Central memory CD8-positive, alpha-beta T cell (primary cell): Measurements from ENCODE around the gene USP40.

Source experiments
- ATAC-seq: fragments of 150-1000 bp; cut with Tn5 transposase; replicated peaks from 2 replicates; pipeline ENCODE4 v1.10.0; 2022; ENCODE audit warnings: mild to moderate bottlenecking, moderate FRiP score, moderate number of reproducible peaks; ENCODE audit not compliant: poor library complexity, severe bottlenecking; ENCODE audit errors: extremely low read depth
- DNase-seq, 2 donors: peaks; one replicate each; pipeline ENCODE4 v3.0.0; 2021; ENCODE audit warnings: low spot score in 2 of 2
- H3K27ac Mint-ChIP-seq: one replicate; pipeline ENCODE4 v1.8.0; 2022; ENCODE audit warnings: low read depth, mild to moderate bottlenecking, moderate library complexity, mixed read lengths
- H3K27me3 Mint-ChIP-seq: one replicate; pipeline ENCODE4 v1.8.0; 2022; ENCODE audit warnings: mixed read lengths
- H3K36me3 Mint-ChIP-seq: one replicate; pipeline ENCODE4 v1.8.0; 2022; ENCODE audit warnings: mild to moderate bottlenecking, moderate library complexity, mixed read lengths; ENCODE audit not compliant: insufficient read depth
- H3K4me1 Mint-ChIP-seq: one replicate; pipeline ENCODE4 v1.8.0; 2022; ENCODE audit warnings: mixed read lengths
- H3K4me3 Mint-ChIP-seq: one replicate; pipeline ENCODE4 v1.8.0; 2022; ENCODE audit warnings: mild to moderate bottlenecking, moderate library complexity, mixed read lengths
- H3K9me3 Mint-ChIP-seq: one replicate; pipeline ENCODE4 v1.8.0; 2022; ENCODE audit warnings: mixed read lengths

USP40 gene

GRCh38 chr2:233447506-233448219 lies 118.9 kb downstream of the USP40 start:
- Mint-ChIP-seq H3K4me3 (no peak overlapping the region), H3K4me1 (peaks cover 26% of the 10 kb centered on the region), H3K27ac (peak overlapping the region; percentile 29), H3K36me3 (peaks cover 58% of the 10 kb centered on the region), H3K9me3 (no peaks in the 10 kb centered on the region), H3K27me3 (no peaks in the 10 kb centered on the region)
- DNase-seq (no peak), ATAC-seq (no peak)

GRCh38 chr2:233446606-233447305 lies 119.8 kb downstream of the USP40 start:
- Mint-ChIP-seq H3K4me1 (peaks cover 26% of the 10 kb centered on the region), H3K9me3 (no peaks in the 10 kb centered on the region), H3K4me3 (no peak overlapping the region), H3K27me3 (no peaks in the 10 kb centered on the region), H3K27ac (no peak overlapping the region), H3K36me3 (peaks cover 54% of the 10 kb centered on the region)
- no peak for DNase-seq
- no peak for ATAC-seq

GRCh38 chr2:233446121-233446520 lies 120.5 kb downstream of the USP40 start:
- ATAC-seq: no peak
- no peak overlapping the region for H3K27ac Mint-ChIP-seq
- H3K4me1 Mint-ChIP-seq: peaks cover 28% of the 10 kb centered on the region
- H3K9me3 Mint-ChIP-seq: no peaks in the 10 kb centered on the region
- no peaks in the 10 kb centered on the region for H3K27me3 Mint-ChIP-seq
- H3K36me3 Mint-ChIP-seq: peaks cover 52% of the 10 kb centered on the region
- DNase-seq: no peak
- H3K4me3 Mint-ChIP-seq: no peak overlapping the region

GRCh38 chr2:233445152-233445830 lies 121.3 kb downstream of the USP40 start:
- peaks cover 48% of the 10 kb centered on the region for H3K36me3 Mint-ChIP-seq

GRCh38 chr2:233444501-233444900 lies 122.1 kb downstream of the USP40 start:
- ATAC-seq: no peak
- no peak overlapping the region for H3K4me3 Mint-ChIP-seq
- H3K9me3 Mint-ChIP-seq: no peaks in the 10 kb centered on the region

More at GRCh38 chr2:233445152-233445830, 121.3 kb downstream of the USP40 start:
- H3K9me3 Mint-ChIP-seq: no peaks in the 10 kb centered on the region
- H3K27ac Mint-ChIP-seq: no peak overlapping the region
- no peak overlapping the region for H3K4me3 Mint-ChIP-seq
- H3K27me3 Mint-ChIP-seq: no peaks in the 10 kb centered on the region
- DNase-seq (no peak), ATAC-seq (no peak)
- peaks cover 33% of the 10 kb centered on the region for H3K4me1 Mint-ChIP-seq

GRCh38 chr2:233443511-233444183 lies 122.9 kb downstream of the USP40 start:
- Mint-ChIP-seq H3K4me1 (peaks cover 33% of the 10 kb centered on the region), H3K27ac (peak overlapping the region; percentile 44), H3K36me3 (peaks cover 45% of the 10 kb centered on the region), H3K4me3 (no peak overlapping the region), H3K9me3 (no peaks in the 10 kb centered on the region), H3K27me3 (no peaks in the 10 kb centered on the region)
- ATAC-seq (peak; percentile 77), DNase-seq (peak; percentile 71 to 74)

More at GRCh38 chr2:233444501-233444900, 122.1 kb downstream of the USP40 start:
- Mint-ChIP-seq H3K27ac (peak overlapping the region; percentile 44), H3K27me3 (no peaks in the 10 kb centered on the region), H3K4me1 (peaks cover 33% of the 10 kb centered on the region), H3K36me3 (peaks cover 44% of the 10 kb centered on the region)
- no peak for DNase-seq

- Mint-ChIP-seq H3K36me3 (peaks cover 36% of the 10 kb centered on the region), H3K4me1 (peaks cover 29% of the 10 kb centered on the region), H3K27me3 (no peaks in the 10 kb centered on the region), H3K4me3 (no peak overlapping the region), H3K27ac (no peak overlapping the region), H3K9me3 (no peaks in the 10 kb centered on the region)
- ATAC-seq: no peak
- DNase-seq: no peak
Observed at GRCh38 chr2:233442028-233442310, 124.6 kb downstream of the USP40 start.

GRCh38 chr2:233441161-233442027 lies 125.2 kb downstream of the USP40 start:
- no peak overlapping the region for H3K4me3 Mint-ChIP-seq
- peak overlapping the region; percentile 68 for H3K27ac Mint-ChIP-seq
- H3K36me3 Mint-ChIP-seq: peaks cover 38% of the 10 kb centered on the region
- H3K27me3 Mint-ChIP-seq: no peaks in the 10 kb centered on the region
- H3K9me3 Mint-ChIP-seq: no peaks in the 10 kb centered on the region
- no peak for DNase-seq
- ATAC-seq: no peak
- peaks cover 29% of the 10 kb centered on the region for H3K4me1 Mint-ChIP-seq

GRCh38 chr2:233440714-233441113 lies 125.9 kb downstream of the USP40 start:
- no peaks in the 10 kb centered on the region for H3K9me3 Mint-ChIP-seq
- H3K27me3 Mint-ChIP-seq: no peaks in the 10 kb centered on the region
- DNase-seq: no peak
- peaks cover 33% of the 10 kb centered on the region for H3K36me3 Mint-ChIP-seq
- no peak for ATAC-seq
- peak overlapping the region; percentile 68 for H3K27ac Mint-ChIP-seq
- no peak overlapping the region for H3K4me3 Mint-ChIP-seq
- H3K4me1 Mint-ChIP-seq: peaks cover 29% of the 10 kb centered on the region

- no peak for ATAC-seq
- Mint-ChIP-seq H3K4me3 (no peak overlapping the region), H3K4me1 (peaks cover 29% of the 10 kb centered on the region), H3K27ac (no peak overlapping the region), H3K9me3 (no peaks in the 10 kb centered on the region), H3K36me3 (peaks cover 31% of the 10 kb centered on the region), H3K27me3 (no peaks in the 10 kb centered on the region)
- DNase-seq: no peak
Observed at GRCh38 chr2:233440314-233440713, 126.3 kb downstream of the USP40 start.

GRCh38 chr2:233439191-233439590 lies 127.4 kb downstream of the USP40 start:
- Mint-ChIP-seq H3K27ac (no peak overlapping the region), H3K36me3 (peaks cover 32% of the 10 kb centered on the region), H3K27me3 (no peaks in the 10 kb centered on the region), H3K9me3 (no peaks in the 10 kb centered on the region), H3K4me1 (peaks cover 19% of the 10 kb centered on the region), H3K4me3 (no peak overlapping the region)
- no peak for ATAC-seq
- DNase-seq: no peak
